HepG2 (cell line): Measurements from ENCODE around the gene SLC25A45. TPM values are rescaled to one million over a fixed set of nuclear protein-coding genes. Genes with fewer than 3 reads are reported as not detected.
A peak's percentile ranks its signal among the peaks of the same experiment; 100 is the strongest.

Experiments used
- CHD2 ChIP-seq: IDR thresholded peaks from 2 replicates; pipeline ENCODE4 v1.6.1; 2011; ENCODE audit warnings: low read depth, low read length, improper control_type of control experiment
- FUBP1 ChIP-seq: sonication (generic); formaldehyde crosslinking; IDR thresholded peaks from 2 replicates; pipeline ENCODE4 v1.5.1; 2020; ENCODE audit warnings: missing genetic modification reagents, mild to moderate bottlenecking, borderline replicate concordance
- HDAC6 ChIP-seq: fragments of 200-600 bp; sonication (generic); IDR thresholded peaks from 2 replicates; pipeline ENCODE4 v1.7.0; 2017; ENCODE audit warnings: mild to moderate bottlenecking, antibody characterized with exemption, low read length, low read depth
- KDM2A ChIP-seq: sonication (generic); formaldehyde crosslinking; IDR thresholded peaks from 2 replicates; pipeline ENCODE4 v1.4.0; 2020; ENCODE audit warnings: low read depth, missing genetic modification reagents, borderline replicate concordance
- KMT2A ChIP-seq: sonication (generic); formaldehyde crosslinking; IDR thresholded peaks from 2 replicates; pipeline ENCODE4 v1.4.0; 2020; ENCODE audit warnings: missing genetic modification reagents
- MEF2D ChIP-seq: sonication (generic); formaldehyde crosslinking; IDR thresholded peaks from 2 replicates; pipeline ENCODE4 v1.5.1; 2020; ENCODE audit warnings: mild to moderate bottlenecking, missing genetic modification reagents
- NFE2 ChIP-seq: sonication (generic); formaldehyde crosslinking; IDR thresholded peaks from 2 replicates; pipeline ENCODE4 v1.4.0; 2020; ENCODE audit warnings: missing genetic modification reagents
- RNF2 ChIP-seq: fragments of 450-650 bp; conservative IDR thresholded peaks from 2 replicates; pipeline ENCODE4 v1.6.1; 2016; ENCODE audit warnings: low read depth
- SAP130 ChIP-seq: IDR thresholded peaks from 2 replicates; pipeline ENCODE4 v1.6.1; 2016; ENCODE audit warnings: low read depth
- SIN3A ChIP-seq: IDR thresholded peaks from 2 replicates; pipeline ENCODE4 v1.6.1; 2011; ENCODE audit warnings: low read depth, mild to moderate bottlenecking, control low read depth, low read length, borderline replicate concordance
- SIX1 ChIP-seq: sonication (generic); formaldehyde crosslinking; IDR thresholded peaks from 2 replicates; pipeline ENCODE4 v1.4.0; 2020; ENCODE audit warnings: missing genetic modification reagents, borderline replicate concordance
- ZBTB4 ChIP-seq: sonication (generic); formaldehyde crosslinking; IDR thresholded peaks from 2 replicates; pipeline ENCODE4 v1.4.0; 2020; ENCODE audit warnings: missing genetic modification reagents, mild to moderate bottlenecking, borderline replicate concordance
- ZNF207 ChIP-seq: fragments of 450-650 bp; IDR thresholded peaks from 2 replicates; pipeline ENCODE4 v1.6.1; 2016; ENCODE audit warnings: antibody characterized with exemption, borderline replicate concordance
- ZNF460 ChIP-seq: sonication (generic); formaldehyde crosslinking; IDR thresholded peaks from 2 replicates; pipeline ENCODE4 v1.5.1; 2020; ENCODE audit warnings: missing genetic modification reagents, mild to moderate bottlenecking, borderline replicate concordance
- ZNF550 ChIP-seq: sonication (generic); formaldehyde crosslinking; IDR thresholded peaks from 2 replicates; pipeline ENCODE4 v1.4.0; 2020; ENCODE audit warnings: mild to moderate bottlenecking, missing genetic modification reagents, borderline replicate concordance
- ZNF773 ChIP-seq: sonication (generic); formaldehyde crosslinking; IDR thresholded peaks from 2 replicates; pipeline ENCODE4 v1.4.0; 2020; ENCODE audit warnings: missing genetic modification reagents, borderline replicate concordance
- ZNF883 ChIP-seq: sonication (generic); formaldehyde crosslinking; IDR thresholded peaks from 2 replicates; pipeline ENCODE4 v1.5.1; 2020; ENCODE audit warnings: mild to moderate bottlenecking, missing genetic modification reagents; ENCODE audit errors: not compliant biosample characterization
- polyA plus RNA-seq, 8 experiments: library from polyadenylated mRNA; depleted of rRNA in 3 of 8; stranded (reverse) in 7 of 8; unstranded in 1 of 8; fragments of >200 nt; fragmentation: Illumina TruSeq in 4 of 8; extraction: Trizol in 4 of 8; gene quantifications; 2 replicates each; pipeline versions ENCODE4 v1.2.1 to v1.2.3, GENCODE V29; 2011 to 2016; ENCODE audit warnings: low read depth in 4 of 8, missing spikeins in 1 of 8, mixed read lengths in 1 of 8; ENCODE audit not compliant: insufficient read depth in 1 of 8
- total RNA-seq, 5 experiments: library from RNA; depleted of rRNA; stranded (reverse); fragments of >200 nt; fragmentation: Illumina TruSeq; extraction: Trizol; gene quantifications; 2 replicates each; pipeline ENCODE4 v1.2.3, GENCODE V29; 2016; ENCODE audit warnings: low read depth in 1 of 5
- TF ChIP-seq, protein P1 (sequence below): sonication (generic); formaldehyde crosslinking; IDR thresholded peaks from 2 replicates; pipeline ENCODE4 v1.4.0; 2020; ENCODE audit warnings: mild to moderate bottlenecking, missing genetic modification reagents, borderline replicate concordance
- TF ChIP-seq, protein P2 (sequence below): sonication (generic); formaldehyde crosslinking; IDR thresholded peaks from 2 replicates; pipeline ENCODE4 v1.5.0; 2020; ENCODE audit warnings: missing genetic modification reagents

SLC25A45 gene
- total and polyA plus RNA-seq, 2 of the 13 experiments (the other 11 are each of a cell fraction or from before 2014, with no cell fraction given), result 1.2 to 3.4 TPM

GRCh38 chr11:65401803-65402248 lies 19.4 kb upstream of the SLC25A45 start (continued):
- TF ChIP-seq NFE2 (CRISPR knock-in tag), result no peak
- TF ChIP-seq CHD2, result no peak
- no peak for TF ChIP-seq RNF2
- TF ChIP-seq, protein P1, sequence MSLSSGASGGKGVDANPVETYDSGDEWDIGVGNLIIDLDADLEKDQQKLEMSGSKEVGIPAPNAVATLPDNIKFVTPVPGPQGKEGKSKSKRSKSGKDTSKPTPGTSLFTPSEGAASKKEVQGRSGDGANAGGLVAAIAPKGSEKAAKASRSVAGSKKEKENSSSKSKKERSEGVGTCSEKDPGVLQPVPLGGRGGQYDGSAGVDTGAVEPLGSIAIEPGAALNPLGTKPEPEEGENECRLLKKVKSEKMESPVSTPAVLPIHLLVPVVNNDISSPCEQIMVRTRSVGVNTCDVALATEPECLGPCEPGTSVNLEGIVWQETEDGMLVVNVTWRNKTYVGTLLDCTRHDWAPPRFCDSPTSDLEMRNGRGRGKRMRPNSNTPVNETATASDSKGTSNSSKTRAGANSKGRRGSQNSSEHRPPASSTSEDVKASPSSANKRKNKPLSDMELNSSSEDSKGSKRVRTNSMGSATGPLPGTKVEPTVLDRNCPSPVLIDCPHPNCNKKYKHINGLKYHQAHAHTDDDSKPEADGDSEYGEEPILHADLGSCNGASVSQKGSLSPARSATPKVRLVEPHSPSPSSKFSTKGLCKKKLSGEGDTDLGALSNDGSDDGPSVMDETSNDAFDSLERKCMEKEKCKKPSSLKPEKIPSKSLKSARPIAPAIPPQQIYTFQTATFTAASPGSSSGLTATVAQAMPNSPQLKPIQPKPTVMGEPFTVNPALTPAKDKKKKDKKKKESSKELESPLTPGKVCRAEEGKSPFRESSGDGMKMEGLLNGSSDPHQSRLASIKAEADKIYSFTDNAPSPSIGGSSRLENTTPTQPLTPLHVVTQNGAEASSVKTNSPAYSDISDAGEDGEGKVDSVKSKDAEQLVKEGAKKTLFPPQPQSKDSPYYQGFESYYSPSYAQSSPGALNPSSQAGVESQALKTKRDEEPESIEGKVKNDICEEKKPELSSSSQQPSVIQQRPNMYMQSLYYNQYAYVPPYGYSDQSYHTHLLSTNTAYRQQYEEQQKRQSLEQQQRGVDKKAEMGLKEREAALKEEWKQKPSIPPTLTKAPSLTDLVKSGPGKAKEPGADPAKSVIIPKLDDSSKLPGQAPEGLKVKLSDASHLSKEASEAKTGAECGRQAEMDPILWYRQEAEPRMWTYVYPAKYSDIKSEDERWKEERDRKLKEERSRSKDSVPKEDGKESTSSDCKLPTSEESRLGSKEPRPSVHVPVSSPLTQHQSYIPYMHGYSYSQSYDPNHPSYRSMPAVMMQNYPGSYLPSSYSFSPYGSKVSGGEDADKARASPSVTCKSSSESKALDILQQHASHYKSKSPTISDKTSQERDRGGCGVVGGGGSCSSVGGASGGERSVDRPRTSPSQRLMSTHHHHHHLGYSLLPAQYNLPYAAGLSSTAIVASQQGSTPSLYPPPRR, result peak; percentile 35; the same call in 1 of the 2 replicates
- no peak for TF ChIP-seq ZBTB4
- no peak for TF ChIP-seq KMT2A (CRISPR knock-in tag)
- TF ChIP-seq ZNF883 (CRISPR knock-in tag), result no peak
- no peak for TF ChIP-seq KDM2A (CRISPR knock-in tag)
- TF ChIP-seq SIN3A, result no peak
- no peak for TF ChIP-seq ZNF207
- TF ChIP-seq SAP130, result peak; percentile 44
- no peak for TF ChIP-seq ZNF550 (CRISPR knock-in tag)
- TF ChIP-seq ZNF460, result peak; percentile 71
- TF ChIP-seq MEF2D (CRISPR knock-in tag), result no peak
- TF ChIP-seq ZNF773 (CRISPR knock-in tag), result no peak
- no peak for TF ChIP-seq SIX1
- TF ChIP-seq, protein P2, sequence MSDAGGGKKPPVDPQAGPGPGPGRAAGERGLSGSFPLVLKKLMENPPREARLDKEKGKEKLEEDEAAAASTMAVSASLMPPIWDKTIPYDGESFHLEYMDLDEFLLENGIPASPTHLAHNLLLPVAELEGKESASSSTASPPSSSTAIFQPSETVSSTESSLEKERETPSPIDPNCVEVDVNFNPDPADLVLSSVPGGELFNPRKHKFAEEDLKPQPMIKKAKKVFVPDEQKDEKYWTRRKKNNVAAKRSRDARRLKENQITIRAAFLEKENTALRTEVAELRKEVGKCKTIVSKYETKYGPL (CRISPR knock-in tag), result no peak
- no peak for TF ChIP-seq HDAC6
- TF ChIP-seq FUBP1, result no peak
